Neural progenitor cell (in vitro differentiated cells): ENCODE measurements around the gene PARD6A.

Experiments used
- EZH2 ChIP-seq: fragments of 200-600 bp; sonication (generic); IDR thresholded peaks from 2 replicates; pipeline ENCODE4 v1.6.1; 2017; ENCODE audit warnings: antibody characterized with exemption, mild to moderate bottlenecking, moderate library complexity
- TF ChIP-seq, protein P1 (sequence below): fragments of 200-600 bp; sonication (generic); IDR thresholded peaks from 2 replicates; pipeline ENCODE4 v1.5.1; 2017; ENCODE audit warnings: antibody characterized with exemption, mild to moderate bottlenecking

DNA sequence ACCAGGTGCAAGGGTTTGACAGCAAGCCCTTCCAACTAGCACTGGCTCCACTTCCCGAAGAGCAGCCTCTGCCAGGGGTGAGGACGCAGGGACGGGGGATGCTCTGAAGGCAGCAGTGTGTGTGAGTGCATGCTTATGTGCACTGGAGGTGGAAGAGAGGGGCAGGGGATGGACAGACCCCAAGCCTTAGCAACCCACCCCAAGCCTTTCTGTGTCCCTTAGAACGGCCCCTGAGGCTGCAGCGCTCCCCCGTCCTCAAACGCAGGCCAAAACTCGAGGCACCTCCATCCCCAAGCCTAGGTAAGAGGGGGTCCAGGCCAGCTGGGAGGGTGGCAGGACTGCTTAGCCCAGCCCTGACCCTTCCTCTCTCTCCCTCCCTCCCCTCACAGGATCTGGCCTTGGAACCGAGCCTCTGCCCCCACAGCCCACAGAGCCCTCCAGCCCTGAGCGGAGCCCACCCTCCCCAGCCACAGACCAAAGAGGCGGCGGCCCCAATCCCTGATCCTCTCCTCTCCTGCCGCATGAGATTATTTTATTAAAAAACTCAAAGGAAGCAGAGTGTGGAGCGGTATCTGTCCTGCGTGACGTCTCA lies 3.6 kb upstream of the PARD6A start:
- TF ChIP-seq, protein P1, sequence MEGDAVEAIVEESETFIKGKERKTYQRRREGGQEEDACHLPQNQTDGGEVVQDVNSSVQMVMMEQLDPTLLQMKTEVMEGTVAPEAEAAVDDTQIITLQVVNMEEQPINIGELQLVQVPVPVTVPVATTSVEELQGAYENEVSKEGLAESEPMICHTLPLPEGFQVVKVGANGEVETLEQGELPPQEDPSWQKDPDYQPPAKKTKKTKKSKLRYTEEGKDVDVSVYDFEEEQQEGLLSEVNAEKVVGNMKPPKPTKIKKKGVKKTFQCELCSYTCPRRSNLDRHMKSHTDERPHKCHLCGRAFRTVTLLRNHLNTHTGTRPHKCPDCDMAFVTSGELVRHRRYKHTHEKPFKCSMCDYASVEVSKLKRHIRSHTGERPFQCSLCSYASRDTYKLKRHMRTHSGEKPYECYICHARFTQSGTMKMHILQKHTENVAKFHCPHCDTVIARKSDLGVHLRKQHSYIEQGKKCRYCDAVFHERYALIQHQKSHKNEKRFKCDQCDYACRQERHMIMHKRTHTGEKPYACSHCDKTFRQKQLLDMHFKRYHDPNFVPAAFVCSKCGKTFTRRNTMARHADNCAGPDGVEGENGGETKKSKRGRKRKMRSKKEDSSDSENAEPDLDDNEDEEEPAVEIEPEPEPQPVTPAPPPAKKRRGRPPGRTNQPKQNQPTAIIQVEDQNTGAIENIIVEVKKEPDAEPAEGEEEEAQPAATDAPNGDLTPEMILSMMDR = no peak
- no peak for TF ChIP-seq EZH2
